Smooth muscle cell (in vitro differentiated cells): ENCODE results near the gene NKX2-3. TPM values are rescaled to one million over a fixed set of nuclear protein-coding genes. Genes with fewer than 3 reads are reported as not detected.

Experiments used
- DNase-seq: peaks from one replicate; lab custom pipeline; 2025; ENCODE audit not compliant: unreplicated experiment; lab: John Stamatoyannopoulos, UW
- H2AFZ ChIP-seq: fragments of 200-600 bp; sonication (generic); 2 replicates; pipeline ENCODE4 v1.6.0; 2016; ENCODE audit warnings: antibody characterized with exemption, low read depth, mild to moderate bottlenecking
- H3F3A ChIP-seq: fragments of 200-600 bp; sonication (generic); 2 replicates; pipeline ENCODE4 v1.6.0; 2017; ENCODE audit warnings: antibody characterized with exemption, low read depth
- H3K27ac ChIP-seq: fragments of 200-600 bp; sonication (generic); 2 replicates; pipeline ENCODE4 v1.5.1; 2016; ENCODE audit warnings: low read depth, mild to moderate bottlenecking
- H3K27me3 ChIP-seq: fragments of 200-600 bp; sonication (generic); 2 replicates; pipeline ENCODE4 v1.6.1; 2016; ENCODE audit warnings: low read depth, mild to moderate bottlenecking
- H3K36me3 ChIP-seq: fragments of 200-600 bp; sonication (generic); 2 replicates; pipeline ENCODE4 v1.5.1; 2016; ENCODE audit warnings: low read depth
- H3K4me1 ChIP-seq: fragments of 200-600 bp; sonication (generic); 2 replicates; pipeline ENCODE4 v1.5.1; 2016; ENCODE audit warnings: low read depth
- H3K4me2 ChIP-seq: fragments of 200-600 bp; sonication (generic); 2 replicates; pipeline ENCODE4 v1.6.0; 2016; ENCODE audit warnings: mild to moderate bottlenecking
- H3K4me3 ChIP-seq: fragments of 200-600 bp; sonication (generic); 2 replicates; pipeline ENCODE4 v1.5.1; 2016; ENCODE audit warnings: mild to moderate bottlenecking
- H3K79me2 ChIP-seq: fragments of 200-600 bp; sonication (generic); 2 replicates; pipeline ENCODE4 v1.6.0; 2016; ENCODE audit warnings: low read depth, mild to moderate bottlenecking
- H3K9ac ChIP-seq: fragments of 200-600 bp; sonication (generic); 2 replicates; pipeline ENCODE4 v1.6.0; 2016; ENCODE audit warnings: low read depth
- H3K9me3 ChIP-seq: fragments of 200-600 bp; sonication (generic); replicated peaks from 2 replicates; pipeline ENCODE4 v1.5.1; 2016; ENCODE audit warnings: low read depth
- H4K20me1 ChIP-seq: fragments of 200-600 bp; sonication (generic); 2 replicates; pipeline ENCODE4 v1.6.0; 2016; ENCODE audit warnings: low read depth
- CTCF ChIP-seq: fragments of 200-600 bp; sonication (generic); IDR thresholded peaks from 2 replicates; pipeline ENCODE4 v1.5.1; 2017; ENCODE audit warnings: borderline replicate concordance, mild to moderate bottlenecking, antibody characterized with exemption; ENCODE audit not compliant: insufficient read depth, poor library complexity, severe bottlenecking
- WGBS: methylation state at CpG from one replicate; pipeline ENCODE4 v1.1.7; 2016; ENCODE audit warnings: low lambda C conversion rate; 5-methylcytosine and 5-hydroxymethylcytosine counted together
- polyA plus RNA-seq: library from polyadenylated mRNA; unstranded; fragments of >200 nt; fragmentation: Nextera tagmentation; extraction: Ambion mirVana; gene quantifications from 2 replicates; pipeline ENCODE4 v1.2.1, GENCODE V29; 2016
- total RNA-seq: library from RNA; depleted of rRNA; stranded (reverse); fragments of >200 nt; gene quantifications from 2 replicates; pipeline ENCODE4 v1.2.3, GENCODE V29; 2014

The NKX2-3 gene
- total and polyA plus RNA-seq, 2 experiments from 2014 or later = not detected

- Histone ChIP-seq H3K36me3 (no peaks in the 10 kb centered on the region), H3K9me3 (no peaks in the 10 kb centered on the region), H3F3A (no peaks in the 10 kb centered on the region), H3K27ac (no peak overlapping the region), H3K4me3 (no peak overlapping the region), H3K4me1 (peaks cover 4% of the 10 kb centered on the region), H3K4me2 (no peak overlapping the region), H3K79me2 (no peaks in the 10 kb centered on the region), H3K9ac (no peak overlapping the region), H2AFZ (no peak overlapping the region), H4K20me1 (no peaks in the 10 kb centered on the region), H3K27me3 (peaks cover 25% of the 10 kb centered on the region)
- no peak for DNase-seq
- peak; percentile 78 for TF ChIP-seq CTCF
- WGBS = 44% methylated on average over 13 of the region's 13 CpGs
These were observed 27.8 kb downstream of the NKX2-3 start for GRCh38 chr10:99560277-99561126.

GRCh38 chr10:99562631-99563030 lies 29.9 kb downstream of the NKX2-3 start:
- H3K27me3 ChIP-seq = peaks cover 28% of the 10 kb centered on the region
- no peak overlapping the region for H2AFZ ChIP-seq
- no peaks in the 10 kb centered on the region for H3K79me2 ChIP-seq
- 64% methylated on average over 2 of the region's 2 CpGs for WGBS
- peaks cover 4% of the 10 kb centered on the region for H3K4me1 ChIP-seq
- DNase-seq = no peak
- no peak overlapping the region for H3K4me3 ChIP-seq
- H3K27ac ChIP-seq = no peak overlapping the region
- H4K20me1 ChIP-seq = no peaks in the 10 kb centered on the region
- H3K36me3 ChIP-seq = no peaks in the 10 kb centered on the region
- H3K9me3 ChIP-seq = no peaks in the 10 kb centered on the region
- H3K9ac ChIP-seq = no peak overlapping the region
- TF ChIP-seq CTCF = no peak
- no peak overlapping the region for H3K4me2 ChIP-seq
- H3F3A ChIP-seq = no peaks in the 10 kb centered on the region

- no peak overlapping the region for H3K27ac ChIP-seq
- no peak overlapping the region for H3K4me3 ChIP-seq
- no peak for DNase-seq
- WGBS = 71% methylated on average over 3 of the region's 3 CpGs
- no peak overlapping the region for H3K9ac ChIP-seq
- no peaks in the 10 kb centered on the region for H3K79me2 ChIP-seq
- H3K9me3 ChIP-seq = no peaks in the 10 kb centered on the region
- H4K20me1 ChIP-seq = no peaks in the 10 kb centered on the region
- H2AFZ ChIP-seq = no peak overlapping the region
- H3K4me1 ChIP-seq = peaks cover 4% of the 10 kb centered on the region
- H3K4me2 ChIP-seq = no peak overlapping the region
- H3F3A ChIP-seq = no peaks in the 10 kb centered on the region
- TF ChIP-seq CTCF = no peak
- no peaks in the 10 kb centered on the region for H3K36me3 ChIP-seq
- peaks cover 28% of the 10 kb centered on the region for H3K27me3 ChIP-seq
These were observed 31.6 kb downstream of the NKX2-3 start for GRCh38 chr10:99564361-99564760.

- no peak overlapping the region for H3K4me3 ChIP-seq
- DNase-seq = no peak
These were observed 32.4 kb downstream of the NKX2-3 start for GRCh38 chr10:99565166-99565565.

More at GRCh38 chr10:99565166-99565565, 32.4 kb downstream of the NKX2-3 start:
- H4K20me1 ChIP-seq = no peaks in the 10 kb centered on the region
- H3K4me2 ChIP-seq = no peak overlapping the region
- no peak overlapping the region for H2AFZ ChIP-seq
- no peaks in the 10 kb centered on the region for H3K36me3 ChIP-seq
- H3F3A ChIP-seq = no peaks in the 10 kb centered on the region
- H3K79me2 ChIP-seq = no peaks in the 10 kb centered on the region
- peaks cover 4% of the 10 kb centered on the region for H3K4me1 ChIP-seq
- 94% methylated on average over 4 of the region's 4 CpGs for WGBS
- no peak overlapping the region for H3K9ac ChIP-seq
- no peak for TF ChIP-seq CTCF
- peaks cover 25% of the 10 kb centered on the region for H3K27me3 ChIP-seq
- no peaks in the 10 kb centered on the region for H3K9me3 ChIP-seq
- H3K27ac ChIP-seq = no peak overlapping the region
